ENCODE data around the gene DUSP18. TPM values are rescaled to one million over a fixed set of nuclear protein-coding genes. Genes with fewer than 3 reads are reported as not detected.

DUSP18 gene
- total RNA-seq, 1 donor, result 3.3 TPM

Other genes with a start within 250 kb of the DUSP18 start
- gene MTFP1, start 242.1 kb downstream of the DUSP18 start, total RNA-seq, result 24.5 TPM
- gene SEC14L3, start 195.9 kb downstream of the DUSP18 start, total RNA-seq, result not detected
- gene SEC14L4, start 162.2 kb downstream of the DUSP18 start, total RNA-seq, result not detected
- gene SEC14L6, start 121.1 kb downstream of the DUSP18 start, total RNA-seq, result not detected
- 0.10 TPM for gene GAL3ST1, start 93.2 kb downstream of the DUSP18 start, total RNA-seq
- gene PES1, start 76.0 kb downstream of the DUSP18 start, total RNA-seq, result 21.8 TPM
- gene TCN2, start 60.7 kb downstream of the DUSP18 start, total RNA-seq, result 8.7 TPM
- gene SLC35E4, start 32.1 kb downstream of the DUSP18 start, total RNA-seq, result 4.4 TPM
- gene OSBP2, start 27.0 kb upstream of the DUSP18 start, total RNA-seq, result 3.1 TPM